ENCODE data around the gene WDFY4.

WDFY4 gene

DNA sequence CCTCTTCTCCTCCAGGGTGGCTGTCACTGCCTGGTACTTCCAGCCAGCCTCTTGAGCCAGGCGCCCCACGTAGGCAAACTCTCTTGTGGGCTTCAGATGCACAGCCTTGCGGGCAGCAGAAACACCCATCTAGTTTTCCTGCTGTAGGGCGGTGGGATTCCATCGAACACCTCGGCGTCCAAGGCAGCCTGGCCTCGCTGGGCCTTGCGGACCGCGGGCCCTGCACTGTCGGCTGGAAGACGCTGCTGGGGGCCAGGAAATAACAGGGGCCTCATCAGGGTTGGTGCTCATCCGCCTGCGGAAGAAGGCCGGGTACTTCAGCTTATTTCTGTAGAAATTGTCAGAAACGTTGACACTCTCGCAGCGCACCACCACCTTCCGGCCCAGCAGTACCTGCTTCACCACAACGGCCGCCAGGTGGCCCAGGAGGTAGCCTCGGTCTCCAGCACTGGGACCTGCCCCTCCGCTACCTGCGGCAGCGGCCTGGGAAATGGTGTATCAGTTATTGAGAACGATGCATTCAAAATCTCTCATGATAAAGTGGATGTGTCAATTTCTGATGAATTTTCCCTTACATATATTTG, 61.1 kb downstream of the WDFY4 start:
- no peak for DNase-seq (ENCODE audit: low read depth in 2 of 2)

DNA sequence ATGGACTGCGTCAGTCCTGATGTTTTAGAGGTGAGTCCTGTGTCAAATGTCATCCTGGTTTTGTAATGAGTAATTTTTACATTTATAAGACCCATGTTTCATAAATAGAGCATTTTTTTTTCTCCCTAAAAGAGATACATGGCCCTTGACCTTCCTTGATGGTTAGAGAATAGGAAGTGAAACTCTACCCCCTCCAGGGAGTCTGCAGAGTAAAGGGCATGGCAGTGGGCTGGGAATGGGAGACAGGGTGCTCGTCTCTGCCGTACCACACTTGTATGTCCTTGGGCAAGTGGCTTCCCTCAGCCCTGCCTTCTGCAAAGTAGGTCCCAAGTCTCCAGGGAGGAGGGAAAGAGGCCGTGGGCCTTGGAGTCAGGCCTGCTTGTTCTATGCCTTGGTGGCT, 63.9 kb downstream of the WDFY4 start:
- DNase-seq (ENCODE audit: low read depth in 2 of 2), result no peak

DNA sequence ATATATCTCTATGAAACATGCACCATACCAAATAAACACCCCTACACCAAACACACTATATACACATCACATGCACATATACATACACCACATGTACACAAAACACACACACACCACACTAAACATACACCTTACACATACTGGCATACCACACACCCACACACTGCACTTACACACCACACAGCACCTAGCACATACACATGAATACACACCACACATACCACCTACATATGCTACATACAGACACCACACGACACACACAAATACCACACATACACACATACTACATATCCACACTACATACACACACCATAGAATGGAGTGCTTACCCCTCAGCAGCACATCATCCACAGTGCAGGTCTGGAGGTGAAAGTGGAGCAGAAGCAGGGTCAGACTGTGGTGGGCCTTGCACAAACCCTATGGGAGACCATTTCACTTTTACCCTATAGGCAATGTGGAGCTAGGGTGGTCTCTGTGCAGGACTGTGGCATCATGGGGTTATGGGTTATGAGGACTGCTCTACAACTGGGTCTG, 64.6 kb downstream of the WDFY4 start:
- DNase-seq (ENCODE audit: low read depth in 2 of 2), result no peak

GRCh38 chr10:48750019-48750418, 65.3 kb downstream of the WDFY4 start:
- no peak for DNase-seq (ENCODE audit: low read depth in 2 of 2)

DNA sequence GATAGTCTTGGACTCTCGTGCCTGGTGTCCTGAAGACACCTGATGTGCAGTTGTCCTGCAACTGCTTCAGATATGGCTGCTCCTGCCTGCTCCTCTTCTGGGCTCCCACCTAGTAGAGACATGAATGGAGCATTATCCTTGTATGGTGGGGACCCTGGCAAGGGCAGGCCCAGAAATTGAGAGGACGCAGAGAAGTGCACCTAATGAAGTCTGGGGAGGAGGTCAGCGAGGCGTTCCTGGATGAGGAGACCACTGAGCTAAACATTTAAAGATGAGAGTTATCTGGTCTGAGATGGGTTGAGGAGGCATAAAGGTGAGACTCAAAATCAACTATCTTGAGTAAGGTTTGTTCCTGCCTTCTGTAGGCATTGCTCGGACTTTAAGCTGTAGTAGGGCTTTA, 66.3 kb downstream of the WDFY4 start:
- no peak for DNase-seq (ENCODE audit: low read depth in 2 of 2)

GRCh38 chr10:48751730-48752129, 67.1 kb downstream of the WDFY4 start:
- DNase-seq (ENCODE audit: low read depth in 2 of 2), result no peak

- no peak for DNase-seq (ENCODE audit: low read depth in 2 of 2)
Measured at GRCh38 chr10:48758411-48758810, 73.7 kb downstream of the WDFY4 start.

DNA sequence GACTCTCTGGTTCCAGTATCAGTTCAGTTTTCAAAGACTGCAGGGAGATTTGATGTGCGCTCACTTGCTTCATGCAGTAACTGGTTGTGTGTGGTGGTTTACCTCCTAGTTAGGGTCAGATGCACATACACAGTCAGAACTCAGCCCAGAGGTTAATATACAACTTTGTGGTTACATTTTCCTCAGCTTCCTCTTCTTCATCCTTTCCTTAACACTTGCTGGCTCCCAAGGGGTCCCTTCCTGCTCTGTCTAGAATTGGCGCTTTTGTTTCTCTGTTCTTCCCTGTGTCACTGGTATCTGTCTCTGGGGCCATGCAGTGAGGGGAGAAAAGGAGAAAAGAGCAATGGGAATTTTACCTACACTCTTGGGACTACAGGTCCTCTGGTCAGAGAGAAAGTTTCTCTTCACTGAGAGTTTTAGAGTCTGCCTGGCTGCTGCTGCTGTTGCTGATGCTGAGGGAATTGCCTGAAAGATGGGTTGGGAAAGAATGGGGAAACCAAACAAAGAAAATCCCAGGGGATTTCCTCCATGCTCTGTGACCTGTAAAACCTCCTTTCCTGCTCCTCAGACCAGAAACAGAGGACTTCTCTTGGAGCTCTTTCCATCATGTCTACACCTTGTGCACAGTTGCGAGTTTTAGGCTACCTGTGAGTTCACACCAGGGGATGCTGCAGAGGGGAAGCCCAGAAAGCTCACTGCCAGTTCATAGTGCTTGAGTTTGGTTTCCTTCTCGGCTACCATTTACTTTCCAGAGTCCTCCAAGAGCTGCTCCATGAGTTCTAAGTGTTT, 74.6 kb downstream of the WDFY4 start:
- DNase-seq (ENCODE audit: low read depth in 2 of 2), result no peak

DNA sequence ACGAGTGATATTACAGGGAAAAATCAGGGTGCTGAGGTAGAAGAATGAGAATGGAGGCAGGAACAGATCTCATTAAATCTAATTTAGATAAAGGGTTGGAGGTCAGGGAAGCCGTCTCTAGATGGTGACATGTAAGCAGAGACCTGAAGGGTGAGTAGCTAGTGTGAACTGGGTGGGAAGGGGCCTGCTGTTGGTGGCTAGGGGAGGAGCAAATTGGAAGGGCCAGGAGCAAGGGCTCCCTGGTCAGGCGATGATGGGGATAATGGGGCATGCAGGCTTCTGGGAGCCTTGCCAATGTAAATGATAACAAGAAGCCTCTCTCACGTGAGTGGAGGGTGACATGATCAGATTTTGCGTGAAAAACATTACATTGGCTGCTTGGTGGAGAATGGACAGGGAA, 76.3 kb downstream of the WDFY4 start:
- DNase-seq (ENCODE audit: low read depth in 2 of 2), result no peak

DNA sequence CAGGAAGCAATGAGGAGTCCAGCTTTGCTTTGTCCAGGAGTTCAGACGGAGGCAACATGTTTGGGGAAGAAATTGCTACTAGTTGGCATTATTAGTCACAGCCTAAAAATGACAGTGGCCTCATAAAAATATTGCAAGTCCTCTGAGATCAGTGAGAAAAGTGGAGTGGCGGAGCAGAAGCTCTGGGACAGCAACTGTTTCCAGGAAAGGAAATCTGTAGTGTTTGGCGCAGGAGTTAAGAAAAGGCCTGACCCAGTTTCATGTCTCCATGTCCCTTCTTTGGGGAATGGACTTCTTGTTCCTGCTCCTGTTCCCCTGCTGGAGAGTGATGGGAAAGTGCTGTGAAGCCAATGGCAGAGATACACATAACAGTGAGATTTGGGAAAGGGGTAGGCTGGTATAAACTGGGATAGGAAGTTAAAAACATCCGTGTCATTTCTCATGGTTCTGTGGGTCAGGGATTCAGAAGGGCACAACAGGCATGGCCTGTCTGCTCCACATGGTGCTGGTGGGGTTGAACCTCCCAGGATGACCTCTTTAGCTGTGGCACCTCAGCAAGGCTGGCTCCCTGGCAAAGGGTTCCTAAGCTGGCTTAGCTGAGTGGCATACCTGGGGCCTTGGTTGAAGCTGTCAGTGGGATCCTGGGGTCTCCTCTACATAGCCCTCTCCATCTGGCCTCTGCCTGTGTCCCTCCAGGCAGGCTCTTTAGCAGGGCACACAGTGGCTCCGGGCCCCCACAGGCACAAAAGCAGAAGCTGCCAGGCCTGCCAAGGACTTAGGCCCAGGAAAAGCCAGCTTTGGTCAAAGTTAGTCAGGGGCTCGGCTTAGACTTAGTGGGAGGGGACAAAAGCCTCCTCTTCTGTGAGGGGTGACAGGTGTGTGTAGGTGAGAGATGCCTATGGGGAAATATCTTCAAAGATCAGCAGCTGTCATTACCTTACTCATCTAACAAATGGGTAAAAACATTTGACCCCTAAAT, 77.7 kb downstream of the WDFY4 start:
- no peak for DNase-seq (ENCODE audit: low read depth in 2 of 2)

- DNase-seq (ENCODE audit: low read depth in 2 of 2), result no peak
Measured at GRCh38 chr10:48763403-48763965, 78.8 kb downstream of the WDFY4 start.

GRCh38 chr10:48764486-48764885, 79.8 kb downstream of the WDFY4 start:
- DNase-seq (ENCODE audit: low read depth in 2 of 2), result no peak

DNA sequence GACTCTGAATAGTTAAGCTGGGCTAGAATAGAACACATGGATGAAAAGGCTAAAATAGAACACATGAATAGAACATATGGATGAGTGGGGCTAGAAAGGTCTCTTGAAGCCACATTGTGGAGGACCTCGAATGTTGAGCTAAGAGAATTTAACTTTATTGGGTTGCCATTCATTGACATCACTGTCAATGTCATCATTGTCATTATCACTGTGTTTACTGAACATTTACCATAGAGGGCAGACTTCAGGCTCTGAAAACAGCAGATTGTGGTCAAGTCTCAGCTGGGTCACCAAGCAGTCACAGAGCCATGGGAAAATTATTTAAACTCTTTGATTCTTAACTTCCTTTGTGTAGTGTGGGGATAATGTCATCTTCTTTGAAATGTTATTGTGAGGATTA, 80.4 kb downstream of the WDFY4 start:
- DNase-seq (ENCODE audit: low read depth in 2 of 2), result no peak

GRCh38 chr10:48765527-48765926, 80.9 kb downstream of the WDFY4 start:
- no peak for DNase-seq (ENCODE audit: low read depth in 2 of 2)

- DNase-seq (ENCODE audit: low read depth in 2 of 2), result no peak
Measured at GRCh38 chr10:48767373-48768143, 82.9 kb downstream of the WDFY4 start.

DNA sequence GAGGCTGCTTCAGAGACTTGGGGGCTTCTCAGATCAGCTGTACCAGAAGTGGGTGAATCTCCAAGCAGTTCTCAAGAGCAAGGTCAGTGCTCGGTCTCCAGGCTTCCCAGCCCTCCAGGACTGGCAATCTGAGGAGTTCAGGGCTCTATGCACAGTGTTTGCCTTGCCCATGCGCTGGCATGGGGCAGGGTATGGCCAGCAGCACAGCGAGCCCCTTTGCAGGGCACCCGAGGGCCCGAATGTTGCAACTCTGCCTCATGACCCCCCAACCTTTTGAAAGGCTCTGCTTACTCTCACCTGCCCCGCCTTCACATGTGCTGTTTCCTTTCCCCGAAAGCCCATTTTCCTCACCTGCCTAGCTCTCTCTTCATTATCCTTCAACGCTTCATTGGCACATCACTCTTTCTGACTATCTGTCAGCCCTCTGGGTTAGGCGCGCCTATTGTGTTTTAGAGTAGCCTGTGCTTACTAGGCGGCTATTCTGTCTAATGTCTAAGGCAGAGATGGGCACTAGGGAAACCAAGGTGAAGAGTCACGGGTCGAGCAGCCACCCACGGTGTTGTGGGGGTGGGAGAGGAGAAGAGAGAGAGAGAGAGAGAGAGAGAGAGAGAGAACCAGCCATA, 83.6 kb downstream of the WDFY4 start:
- DNase-seq (ENCODE audit: low read depth in 2 of 2), result no peak

- DNase-seq (ENCODE audit: low read depth in 2 of 2), result no peak
Measured at GRCh38 chr10:48768926-48769325, 84.3 kb downstream of the WDFY4 start.

- no peak for DNase-seq (ENCODE audit: low read depth in 2 of 2)
Measured at GRCh38 chr10:48769706-48770435, 85.2 kb downstream of the WDFY4 start.

DNA sequence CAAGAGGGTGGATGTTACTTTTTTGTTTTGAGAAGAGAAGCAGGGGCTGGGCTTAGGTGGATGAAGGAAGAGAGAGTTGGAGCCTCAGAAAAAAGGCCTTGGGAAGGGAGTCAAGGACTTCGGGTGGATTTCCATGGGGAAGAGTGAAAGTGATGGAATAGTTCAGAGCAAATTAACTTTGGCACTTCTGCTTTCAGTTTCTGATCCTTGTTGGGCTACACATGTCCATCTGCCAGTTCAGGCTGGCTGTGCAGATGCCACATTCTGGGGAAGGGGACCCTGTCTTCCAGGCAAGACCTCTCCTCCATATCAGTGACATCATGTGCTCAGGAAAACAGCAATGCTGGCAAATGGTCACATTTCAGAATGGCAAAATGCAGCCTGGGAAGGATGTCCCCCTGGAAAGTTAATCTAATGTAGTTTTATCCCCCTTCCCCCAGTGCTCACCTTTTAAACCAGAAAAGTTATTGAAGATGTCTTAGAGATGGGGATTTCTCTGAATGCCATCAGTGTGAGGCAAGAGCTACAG, 86.0 kb downstream of the WDFY4 start:
- DNase-seq (ENCODE audit: low read depth in 2 of 2), result no peak

- no peak for DNase-seq (ENCODE audit: low read depth in 2 of 2)
Measured at GRCh38 chr10:48771234-48771633, 86.6 kb downstream of the WDFY4 start.
